Activated T-cell treated with anti-CD3 and anti-CD28 coated beads, Interleukin-2, amount 50 U/mL, for 24 hours (primary cell): Measurements from ENCODE around the gene ATXN8OS.

Source experiments
- DNase-seq: peaks from one replicate; pipeline ENCODE4 v3.0.0-alpha.2; 2020
- H3K27ac Mint-ChIP-seq: 2 replicates; pipeline ENCODE4 v1.8.0; 2020; ENCODE audit warnings: mild to moderate bottlenecking, mixed read lengths
- H3K27me3 Mint-ChIP-seq: 2 replicates; pipeline ENCODE4 v1.8.0; 2020; ENCODE audit warnings: mixed read lengths
- H3K36me3 Mint-ChIP-seq: 2 replicates; pipeline ENCODE4 v1.8.0; 2020; ENCODE audit warnings: low read depth, mixed read lengths
- H3K4me1 Mint-ChIP-seq: 2 replicates; pipeline ENCODE4 v1.8.0; 2020; ENCODE audit warnings: low read depth, mixed read lengths
- H3K4me3 Mint-ChIP-seq: 2 replicates; pipeline ENCODE4 v1.8.0; 2020; ENCODE audit warnings: mild to moderate bottlenecking, moderate library complexity, mixed read lengths
- H3K9me3 Mint-ChIP-seq: 2 replicates; pipeline ENCODE4 v1.8.0; 2020; ENCODE audit warnings: mixed read lengths

ATXN8OS gene

GRCh38 chr13:70170689-70171088 lies 63.1 kb downstream of the ATXN8OS start:
- Mint-ChIP-seq H3K4me3 (no peak overlapping the region), H3K4me1 (no peaks in the 10 kb centered on the region), H3K27me3 (no peaks in the 10 kb centered on the region), H3K36me3 (no peaks in the 10 kb centered on the region), H3K27ac (no peak overlapping the region), H3K9me3 (peaks cover 21% of the 10 kb centered on the region)
- DNase-seq = no peak

- no peaks in the 10 kb centered on the region for H3K4me1 Mint-ChIP-seq
- no peaks in the 10 kb centered on the region for H3K27me3 Mint-ChIP-seq
- H3K9me3 Mint-ChIP-seq = peaks cover 21% of the 10 kb centered on the region
- H3K27ac Mint-ChIP-seq = no peak overlapping the region
- H3K4me3 Mint-ChIP-seq = no peak overlapping the region
- no peaks in the 10 kb centered on the region for H3K36me3 Mint-ChIP-seq
- no peak for DNase-seq
Observed at GRCh38 chr13:70171151-70171550, 63.5 kb downstream of the ATXN8OS start.

DNA sequence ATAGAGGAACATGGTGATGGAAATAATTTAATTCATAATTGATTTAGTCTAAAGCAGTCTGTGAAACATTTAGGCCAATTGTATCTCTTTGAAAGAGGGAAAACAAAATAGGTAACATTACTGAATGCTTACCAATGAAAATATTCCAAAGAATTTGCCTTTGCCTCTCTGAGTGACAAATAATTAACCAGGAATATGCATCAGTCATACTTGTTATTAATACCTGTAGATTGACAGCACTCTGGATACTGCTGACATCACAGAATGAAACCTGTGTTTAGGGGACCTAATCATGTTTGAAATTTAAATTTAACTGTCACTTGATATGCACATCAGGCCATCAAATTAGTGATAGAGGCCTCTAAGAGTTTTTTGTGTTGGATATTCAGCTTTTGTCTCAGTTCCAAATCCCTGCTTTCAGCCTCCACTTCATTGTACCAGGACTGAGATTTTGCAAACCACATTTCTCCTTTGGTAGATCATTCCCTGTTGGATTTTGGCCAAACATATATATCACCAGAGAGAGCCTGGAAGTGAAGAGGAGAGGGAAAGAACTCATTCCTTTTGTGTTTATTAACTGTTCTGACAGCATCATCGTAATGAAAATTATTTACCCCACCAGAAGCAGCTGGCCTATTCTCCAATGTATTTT lies 65.4 kb downstream of the ATXN8OS start:
- no peak overlapping the region for H3K27ac Mint-ChIP-seq
- H3K9me3 Mint-ChIP-seq = peaks cover 28% of the 10 kb centered on the region
- no peak overlapping the region for H3K4me3 Mint-ChIP-seq
- no peaks in the 10 kb centered on the region for H3K27me3 Mint-ChIP-seq
- no peak for DNase-seq
- no peaks in the 10 kb centered on the region for H3K36me3 Mint-ChIP-seq
- no peaks in the 10 kb centered on the region for H3K4me1 Mint-ChIP-seq

DNA sequence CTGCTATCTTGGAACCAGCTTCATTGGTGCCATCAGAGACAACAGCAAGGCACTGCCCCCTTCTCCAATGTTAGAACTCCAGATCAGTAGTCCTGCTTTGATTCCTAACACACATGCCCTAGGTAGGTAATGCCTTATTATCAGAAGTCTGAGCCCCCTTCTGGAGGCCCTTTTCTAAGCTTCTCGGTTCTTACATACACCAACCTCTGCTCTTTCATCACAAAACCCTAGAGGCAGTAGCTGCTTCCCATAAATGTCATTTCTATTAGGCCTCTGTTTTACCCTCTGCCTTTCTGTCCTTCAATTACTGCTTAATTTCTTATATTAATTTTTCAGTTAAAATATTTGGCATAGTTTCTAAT lies 66.0 kb downstream of the ATXN8OS start:
- H3K27ac Mint-ChIP-seq = no peak overlapping the region
- no peak overlapping the region for H3K4me3 Mint-ChIP-seq
- no peaks in the 10 kb centered on the region for H3K27me3 Mint-ChIP-seq
- no peaks in the 10 kb centered on the region for H3K4me1 Mint-ChIP-seq
- H3K9me3 Mint-ChIP-seq = peaks cover 29% of the 10 kb centered on the region
- H3K36me3 Mint-ChIP-seq = no peaks in the 10 kb centered on the region
- no peak for DNase-seq

GRCh38 chr13:70178346-70178745 lies 70.7 kb downstream of the ATXN8OS start:
- no peaks in the 10 kb centered on the region for H3K4me1 Mint-ChIP-seq
- no peak overlapping the region for H3K4me3 Mint-ChIP-seq
- H3K36me3 Mint-ChIP-seq = no peaks in the 10 kb centered on the region
- H3K27ac Mint-ChIP-seq = no peak overlapping the region
- H3K27me3 Mint-ChIP-seq = no peaks in the 10 kb centered on the region
- DNase-seq = no peak
- peaks cover 23% of the 10 kb centered on the region for H3K9me3 Mint-ChIP-seq
